Activated naive CD4-positive, alpha-beta T cell treated with Interleukin-2 at 50 U/mL for 16 hours (primary cell): ENCODE results near the gene SLC9A9.
"Not testable (repeated sequence)": the region's sequence is repeated elsewhere in the genome, so short reads cannot be mapped to it uniquely, and the experiment has no call there.

Experiments
- DNase-seq: peaks from one replicate; pipeline ENCODE4 v3.0.0-alpha.2; 2020

SLC9A9 gene

GRCh38 chr3:143753006-143753405, 95.3 kb downstream of the SLC9A9 start:
- DNase-seq = no peak

GRCh38 chr3:143751643-143752178, 96.6 kb downstream of the SLC9A9 start:
- peak; percentile 15 for DNase-seq

GRCh38 chr3:143750841-143751240, 97.4 kb downstream of the SLC9A9 start:
- no peak for DNase-seq

- DNase-seq = no peak
Observed at GRCh38 chr3:143749926-143750325, 98.3 kb downstream of the SLC9A9 start.

GRCh38 chr3:143737065-143737464, 111.2 kb downstream of the SLC9A9 start:
- no peak for DNase-seq

GRCh38 chr3:143736205-143736997, 111.9 kb downstream of the SLC9A9 start:
- no peak for DNase-seq

GRCh38 chr3:143731776-143732175, 116.5 kb downstream of the SLC9A9 start:
- no peak for DNase-seq

- DNase-seq = no peak
Observed at GRCh38 chr3:143731320-143731719, 116.9 kb downstream of the SLC9A9 start.

- no peak for DNase-seq
Observed at GRCh38 chr3:143727391-143727790, 120.9 kb downstream of the SLC9A9 start.

GRCh38 chr3:143726727-143727126, 121.5 kb downstream of the SLC9A9 start:
- DNase-seq = no peak

- DNase-seq = no peak
Observed at GRCh38 chr3:143720381-143720780, 127.9 kb downstream of the SLC9A9 start.

GRCh38 chr3:143718463-143718862, 129.8 kb downstream of the SLC9A9 start:
- DNase-seq = no peak

- DNase-seq = no peak
Observed at GRCh38 chr3:143716731-143717130, 131.5 kb downstream of the SLC9A9 start.

GRCh38 chr3:143712522-143712921, 135.7 kb downstream of the SLC9A9 start:
- DNase-seq = no peak

GRCh38 chr3:143707848-143708247, 140.4 kb downstream of the SLC9A9 start:
- DNase-seq = no peak

- DNase-seq = no peak
Observed at GRCh38 chr3:143700431-143700975, 147.8 kb downstream of the SLC9A9 start.

- no peak for DNase-seq
Observed at GRCh38 chr3:143699424-143699823, 148.8 kb downstream of the SLC9A9 start.

- no peak for DNase-seq
Observed at GRCh38 chr3:143698682-143699303, 149.5 kb downstream of the SLC9A9 start.

- no peak for DNase-seq
Observed at GRCh38 chr3:143697975-143698374, 150.3 kb downstream of the SLC9A9 start.

- not testable (repeated sequence) for DNase-seq
Observed at GRCh38 chr3:143695333-143695732, 152.9 kb downstream of the SLC9A9 start.

GRCh38 chr3:143693506-143693905, 154.8 kb downstream of the SLC9A9 start:
- DNase-seq = no peak

GRCh38 chr3:143686638-143687197, 161.6 kb downstream of the SLC9A9 start:
- DNase-seq = no peak

GRCh38 chr3:143685491-143685890, 162.8 kb downstream of the SLC9A9 start:
- no peak for DNase-seq

- no peak for DNase-seq
Observed at GRCh38 chr3:143677430-143677829, 170.8 kb downstream of the SLC9A9 start.
